ENCODE results near the gene HNRNPAB.

The HNRNPAB gene

DNA sequence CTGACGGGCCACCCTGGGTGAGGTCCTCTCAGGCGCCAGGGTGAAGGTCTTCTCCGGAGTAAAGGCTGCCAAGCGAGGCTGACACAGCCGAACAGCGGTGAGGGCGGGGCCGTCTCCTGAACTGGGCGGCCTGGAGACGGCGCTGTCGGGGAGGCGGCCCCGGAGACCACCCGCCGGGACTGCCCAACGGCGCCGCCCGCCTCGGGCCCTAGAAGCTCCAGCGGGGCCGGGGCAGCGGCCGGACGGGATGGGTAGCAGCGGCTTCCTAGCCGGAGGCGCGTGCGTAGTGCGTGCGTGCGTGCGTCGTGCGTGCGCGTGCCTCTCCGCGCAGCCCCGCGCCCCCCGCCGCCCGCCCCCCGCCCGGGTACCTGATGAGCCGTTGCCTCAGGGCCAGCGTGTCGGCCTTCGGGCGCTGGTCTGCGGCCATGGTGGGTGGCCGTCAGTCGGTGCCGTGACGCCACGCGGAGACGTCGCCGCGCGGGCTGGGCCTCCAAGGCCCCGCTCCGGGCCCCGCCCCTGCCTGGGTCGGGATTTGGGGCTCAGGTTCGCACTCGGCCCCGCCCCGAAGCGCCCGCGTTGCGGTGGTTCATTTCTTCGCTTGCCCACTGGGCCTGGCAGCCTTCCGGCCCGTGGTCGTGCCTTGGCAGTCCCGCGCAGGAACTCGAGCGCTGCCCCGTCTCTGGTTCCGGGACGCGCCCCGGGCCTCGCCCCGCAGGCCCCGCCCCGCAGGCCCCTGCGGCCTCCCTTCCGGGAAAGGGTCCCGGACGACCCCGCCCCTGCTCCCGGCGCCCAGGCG lies 28.0 kb downstream of the HNRNPAB start, which contains the start of gene PHYKPL:
PHYKPL (minus strand) TSS at position 679 of the 796 bp plus-strand sequence; CDS start at position 427, 252 bp downstream.
- TF ChIP-seq EP300 (IDR thresholded peaks at IDR 0.05; ENCODE audit: borderline replicate concordance) (no peak; the same call in 1 of the 2 replicates), EGR1 (IDR thresholded peaks at IDR 0.05) (no peak), MAX (IDR thresholded peaks at IDR 0.05) (peak; percentile 69), REST (IDR thresholded peaks at IDR 0.05; ENCODE audit: low read depth) (no peak), TAF1 (IDR thresholded peaks at IDR 0.05; ENCODE audit: low read depth) (peak; percentile 49; the same call in 1 of the 2 replicates), CEBPB (IDR thresholded peaks at IDR 0.05) (no peak), YY1 (IDR thresholded peaks at IDR 0.05; ENCODE audit: low read depth) (peak; percentile 40; the same call in 1 of the 2 replicates), NFIC (IDR thresholded peaks at IDR 0.05) (0 out of 2 replicates have a peak, but pooled peaks have one; percentile 29), TCF12 (IDR thresholded peaks at IDR 0.05; ENCODE audit: low read depth) (0 out of 2 replicates have a peak, but pooled peaks have one; percentile 23), ZBTB7A (IDR thresholded peaks at IDR 0.05; ENCODE audit: low read depth) (peak; percentile 97), RAD21 (IDR thresholded peaks at IDR 0.05; ENCODE audit: low read depth) (no peak)
- TF ChIP-seq, protein P1, sequence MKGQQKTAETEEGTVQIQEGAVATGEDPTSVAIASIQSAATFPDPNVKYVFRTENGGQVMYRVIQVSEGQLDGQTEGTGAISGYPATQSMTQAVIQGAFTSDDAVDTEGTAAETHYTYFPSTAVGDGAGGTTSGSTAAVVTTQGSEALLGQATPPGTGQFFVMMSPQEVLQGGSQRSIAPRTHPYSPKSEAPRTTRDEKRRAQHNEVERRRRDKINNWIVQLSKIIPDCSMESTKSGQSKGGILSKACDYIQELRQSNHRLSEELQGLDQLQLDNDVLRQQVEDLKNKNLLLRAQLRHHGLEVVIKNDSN (IDR thresholded peaks at IDR 0.05), result peak; percentile 9; the same call in 1 of the 2 replicates

- no peak for TF ChIP-seq FOXM1 (IDR thresholded peaks at IDR 0.05; ENCODE audit: borderline replicate concordance, low read depth)
- TF ChIP-seq MAX (IDR thresholded peaks at IDR 0.05), result no peak
- no peak for TF ChIP-seq YY1 (IDR thresholded peaks at IDR 0.05; ENCODE audit: low read depth)
- TF ChIP-seq NFIC (IDR thresholded peaks at IDR 0.05), result no peak
- TF ChIP-seq TCF12 (IDR thresholded peaks at IDR 0.05; ENCODE audit: low read depth), result no peak
- no peak for TF ChIP-seq EGR1 (IDR thresholded peaks at IDR 0.05)
- TF ChIP-seq EP300 (IDR thresholded peaks at IDR 0.05; ENCODE audit: borderline replicate concordance), result no peak
These were observed 28.6 kb downstream of the HNRNPAB start for GRCh38 chr5:178232920-178233429.

GRCh38 chr5:178234121-178234749 lies 29.9 kb downstream of the HNRNPAB start:
- no peak for TF ChIP-seq TEAD4 (IDR thresholded peaks at IDR 0.05)
- no peak for TF ChIP-seq NFIC (IDR thresholded peaks at IDR 0.05)

GRCh38 chr5:178234750-178235587 lies 30.6 kb downstream of the HNRNPAB start:
- no peak for TF ChIP-seq TAF1 (IDR thresholded peaks at IDR 0.05; ENCODE audit: low read depth)
- no peak for TF ChIP-seq CREB1 (IDR thresholded peaks at IDR 0.05; ENCODE audit: low read depth)
- TF ChIP-seq ZBTB7A (IDR thresholded peaks at IDR 0.05; ENCODE audit: low read depth), result 0 out of 2 replicates have a peak, but pooled peaks have one; percentile 23
- TF ChIP-seq RAD21 (IDR thresholded peaks at IDR 0.05; ENCODE audit: low read depth), result peak; percentile 88
- TF ChIP-seq EP300 (IDR thresholded peaks at IDR 0.05; ENCODE audit: borderline replicate concordance), result no peak

DNA sequence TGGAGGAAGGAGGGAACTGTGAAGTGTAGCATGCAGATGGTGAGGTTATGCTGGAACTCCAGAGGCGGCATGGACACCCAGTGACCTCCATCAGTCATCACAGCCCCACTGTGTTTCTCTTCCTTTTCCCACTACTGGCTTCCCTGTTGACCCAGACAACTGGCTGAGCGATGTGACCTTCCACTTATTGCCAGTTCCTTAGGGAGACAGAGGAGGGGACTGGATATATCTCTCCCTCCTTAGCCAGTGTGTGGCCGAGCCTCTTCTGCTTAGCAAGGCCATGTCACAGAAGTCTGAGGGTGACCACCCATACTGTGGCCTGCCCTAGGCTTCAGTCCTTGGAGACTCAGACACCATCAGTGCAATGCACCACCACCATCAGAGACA lies 31.2 kb downstream of the HNRNPAB start:
- no peak for TF ChIP-seq EGR1 (IDR thresholded peaks at IDR 0.05)
- TF ChIP-seq TCF12 (IDR thresholded peaks at IDR 0.05; ENCODE audit: low read depth), result no peak
- no peak for TF ChIP-seq NFIC (IDR thresholded peaks at IDR 0.05)

DNA sequence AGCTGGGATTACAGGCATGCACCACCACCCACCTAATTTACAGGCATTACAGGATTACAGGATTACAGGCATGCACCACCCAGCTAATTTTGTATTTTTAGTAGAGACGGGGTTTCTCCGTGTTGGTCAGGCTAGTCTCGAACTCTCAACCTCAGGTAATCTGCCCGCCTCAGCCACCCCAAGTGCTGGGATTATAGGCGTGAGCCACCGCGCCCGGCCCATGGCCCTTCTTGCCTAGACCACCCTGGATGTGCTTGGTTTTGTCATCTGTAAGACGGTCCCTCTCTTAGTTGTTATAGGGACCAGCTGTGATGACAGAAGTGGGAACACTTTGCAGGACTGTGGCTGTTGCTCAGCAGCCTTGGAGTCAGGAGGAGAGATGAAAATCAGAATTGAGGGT lies 31.8 kb downstream of the HNRNPAB start:
- TF ChIP-seq, protein P1 (IDR thresholded peaks at IDR 0.05), result no peak
- TF ChIP-seq CREB1 (IDR thresholded peaks at IDR 0.05; ENCODE audit: low read depth), result no peak
- TF ChIP-seq NFIC (IDR thresholded peaks at IDR 0.05), result no peak
- TF ChIP-seq CEBPB (IDR thresholded peaks at IDR 0.05), result no peak
- TF ChIP-seq ZBTB7A (IDR thresholded peaks at IDR 0.05; ENCODE audit: low read depth), result no peak
- no peak for TF ChIP-seq REST (IDR thresholded peaks at IDR 0.05; ENCODE audit: low read depth)
- no peak for TF ChIP-seq TCF12 (IDR thresholded peaks at IDR 0.05; ENCODE audit: low read depth)
- TF ChIP-seq TAF1 (IDR thresholded peaks at IDR 0.05; ENCODE audit: low read depth), result no peak
- no peak for TF ChIP-seq EP300 (IDR thresholded peaks at IDR 0.05; ENCODE audit: borderline replicate concordance)
- TF ChIP-seq RAD21 (IDR thresholded peaks at IDR 0.05; ENCODE audit: low read depth), result no peak
- no peak for TF ChIP-seq FOXM1 (IDR thresholded peaks at IDR 0.05; ENCODE audit: borderline replicate concordance, low read depth)
- no peak for TF ChIP-seq MAX (IDR thresholded peaks at IDR 0.05)
- no peak for TF ChIP-seq YY1 (IDR thresholded peaks at IDR 0.05; ENCODE audit: low read depth)
- no peak for TF ChIP-seq EGR1 (IDR thresholded peaks at IDR 0.05)
- TF ChIP-seq TEAD4 (IDR thresholded peaks at IDR 0.05), result no peak

Data from Ishikawa (cell line).